ENCODE results near the gene SLC43A3. TPM values are rescaled to one million over a fixed set of nuclear protein-coding genes. Genes with fewer than 3 reads are reported as not detected.

SLC43A3 gene
- total and polyA plus RNA-seq, 2 donors (not counting 3 experiments of a cell fraction or from before 2014, with no cell fraction given) = 68.9 to 104 TPM

DNA sequence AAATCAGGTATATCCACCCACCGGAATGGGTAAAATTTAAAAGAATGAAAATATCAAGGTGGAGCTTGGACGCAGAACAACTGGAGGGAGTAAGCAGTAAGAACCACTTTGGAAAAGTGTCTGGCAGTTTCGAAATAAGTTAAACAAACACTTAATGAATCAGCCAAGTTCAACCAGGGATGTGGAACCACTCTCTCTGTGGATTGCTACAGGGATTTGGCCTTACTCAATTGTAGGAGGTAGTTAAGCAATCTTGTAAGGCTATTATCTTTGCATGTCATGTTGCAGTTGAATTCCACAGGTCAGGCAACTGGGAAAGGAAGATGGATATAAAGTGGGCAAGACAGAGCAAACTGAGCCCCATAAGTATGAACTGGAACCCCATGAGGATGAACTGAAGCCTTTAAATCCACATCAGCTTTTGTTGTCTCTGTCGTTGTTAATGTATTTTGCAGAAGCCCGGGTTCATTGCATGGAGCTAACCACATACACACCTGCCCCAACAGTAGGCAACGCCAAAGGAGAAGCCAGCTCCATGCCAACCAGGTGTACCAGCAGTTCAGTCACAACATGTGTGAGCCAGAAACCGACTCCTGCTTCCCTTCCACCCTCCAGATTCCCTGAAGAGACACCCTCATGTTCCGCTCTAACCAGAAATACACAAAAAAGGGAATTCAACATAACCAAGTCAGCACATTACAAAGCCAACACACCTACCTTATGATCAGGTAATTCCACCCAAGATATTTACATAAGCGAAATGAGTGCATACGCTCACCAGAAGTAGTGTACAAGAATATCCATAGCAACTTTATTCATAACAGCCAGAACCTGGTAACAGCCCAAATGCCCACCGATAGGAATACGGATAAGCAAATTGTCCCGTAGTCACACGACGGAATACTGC, 8.0 kb upstream of the SLC43A3 start:
- no peak overlapping the region for H3K27ac ChIP-seq (ENCODE audit: insufficient read depth, low read depth, low read length)
- BruUV-seq (replicated peaks) = no TSS peak
- H3K4me1 ChIP-seq (ENCODE audit: control insufficient read depth, extremely low read depth, insufficient read depth, low read length) = no peaks in the 10 kb centered on the region
- H3K4me3 ChIP-seq (replicated peaks in 1 of 3; ENCODE audit: insufficient read depth in 1 of 3, low read depth in 1 of 3, low read length in 3 of 3) = no peak overlapping the region
- H3K27me3 ChIP-seq (ENCODE audit: control insufficient read depth in 2 of 2, insufficient read depth in 2 of 2, low read length in 2 of 2) = peaks cover 2 to 5% of the 10 kb centered on the region in 2 experiments
- CTCF ChIA-PET = interaction anchor here (1.2 to 2.3 kb wide), 3 partner anchors 23 to 85 kb away, joined by 4 to 8 read pairs (median 5); no protein-coding TSS in a partner anchor
- POLR2A ChIA-PET = no interaction called here
- TF ChIP-seq, protein P1, sequence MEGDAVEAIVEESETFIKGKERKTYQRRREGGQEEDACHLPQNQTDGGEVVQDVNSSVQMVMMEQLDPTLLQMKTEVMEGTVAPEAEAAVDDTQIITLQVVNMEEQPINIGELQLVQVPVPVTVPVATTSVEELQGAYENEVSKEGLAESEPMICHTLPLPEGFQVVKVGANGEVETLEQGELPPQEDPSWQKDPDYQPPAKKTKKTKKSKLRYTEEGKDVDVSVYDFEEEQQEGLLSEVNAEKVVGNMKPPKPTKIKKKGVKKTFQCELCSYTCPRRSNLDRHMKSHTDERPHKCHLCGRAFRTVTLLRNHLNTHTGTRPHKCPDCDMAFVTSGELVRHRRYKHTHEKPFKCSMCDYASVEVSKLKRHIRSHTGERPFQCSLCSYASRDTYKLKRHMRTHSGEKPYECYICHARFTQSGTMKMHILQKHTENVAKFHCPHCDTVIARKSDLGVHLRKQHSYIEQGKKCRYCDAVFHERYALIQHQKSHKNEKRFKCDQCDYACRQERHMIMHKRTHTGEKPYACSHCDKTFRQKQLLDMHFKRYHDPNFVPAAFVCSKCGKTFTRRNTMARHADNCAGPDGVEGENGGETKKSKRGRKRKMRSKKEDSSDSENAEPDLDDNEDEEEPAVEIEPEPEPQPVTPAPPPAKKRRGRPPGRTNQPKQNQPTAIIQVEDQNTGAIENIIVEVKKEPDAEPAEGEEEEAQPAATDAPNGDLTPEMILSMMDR (IDR thresholded peaks at IDR 0.05; ENCODE audit: extremely low read depth in 1 of 2, insufficient read depth in 1 of 2, low read depth in 1 of 2, low read length in 2 of 2) = no peak
- TF ChIP-seq JUN (IDR thresholded peaks at IDR 0.05; ENCODE audit: borderline replicate concordance, insufficient read depth, insufficient read length, low read depth) = no peak
- no peak for TF ChIP-seq MYC (IDR thresholded peaks at IDR 0.05; ENCODE audit: low read depth, low read length)
- no peak for TF ChIP-seq GATA2 (IDR thresholded peaks at IDR 0.05; ENCODE audit: insufficient read depth, insufficient read length, low read depth, low read length)
- TF ChIP-seq, protein P2, sequence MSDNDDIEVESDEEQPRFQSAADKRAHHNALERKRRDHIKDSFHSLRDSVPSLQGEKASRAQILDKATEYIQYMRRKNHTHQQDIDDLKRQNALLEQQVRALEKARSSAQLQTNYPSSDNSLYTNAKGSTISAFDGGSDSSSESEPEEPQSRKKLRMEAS (IDR thresholded peaks at IDR 0.05; ENCODE audit: insufficient read depth, insufficient read length) = no peak
- no peak for TF ChIP-seq EZH2 (IDR thresholded peaks at IDR 0.05; ENCODE audit: borderline replicate concordance, low read depth, low read length, severe bottlenecking)
- TF ChIP-seq FOS (IDR thresholded peaks at IDR 0.05; ENCODE audit: borderline replicate concordance, insufficient read depth, low read length) = no peak
- TF ChIP-seq POLR2A (IDR thresholded peaks at IDR 0.05; ENCODE audit: low read depth, low read length) = no peak
- no peak for TF ChIP-seq POLR2AphosphoS5 (IDR thresholded peaks at IDR 0.05; ENCODE audit: insufficient read depth, low read depth, low read length)
- no peak overlapping the region for H2AFZ ChIP-seq (ENCODE audit: low read depth, low read length)
- dilution Hi-C loops (cut with MboI; ENCODE audit: extremely low pct_ligation_motif_present, low sequenced_read_pairs) (no loop called here), intact Hi-C loops (cut with micrococcal nuclease) (no loop called here)
- H3K79me2 ChIP-seq (ENCODE audit: control insufficient read depth, insufficient read depth, low read length) = no peaks in the 10 kb centered on the region
- no peak overlapping the region for H3K9ac ChIP-seq (replicated peaks; ENCODE audit: extremely low read depth, insufficient read depth, low read length)
- no peaks in the 10 kb centered on the region for H3K36me3 ChIP-seq (ENCODE audit: control insufficient read depth in 2 of 2, extremely low read depth in 1 of 2, insufficient read depth in 2 of 2, low read length in 2 of 2)
- DNase-seq (ENCODE audit: low read depth, low spot score) = no peak
- no peak for FAIRE-seq
- no peaks in the 10 kb centered on the region for H3K9me1 ChIP-seq (replicated peaks; ENCODE audit: control insufficient read depth, extremely low read depth, insufficient read depth, low read length)
- H3K9me3 ChIP-seq (replicated peaks; ENCODE audit: control insufficient read depth, insufficient read depth, low read length) = no peaks in the 10 kb centered on the region
- no peaks in the 10 kb centered on the region for H4K20me1 ChIP-seq (replicated peaks; ENCODE audit: control insufficient read depth, extremely low read depth, insufficient read depth, low read length)
- H3K4me2 ChIP-seq (ENCODE audit: insufficient read depth, low read length) = no peak overlapping the region
